Astrocyte (in vitro differentiated cells and primary cell): Measurements from ENCODE around the gene FGF2.

Experiments
- CTCF ChIP-seq: IDR thresholded peaks from 2 replicates; pipeline ENCODE4 v1.5.1; 2011; ENCODE audit warnings: low read depth, mild to moderate bottlenecking, inconsistent platforms, low read length, moderate library complexity; ENCODE audit not compliant: insufficient read depth
- EZH2 ChIP-seq: IDR thresholded peaks from 2 replicates; pipeline ENCODE4 v1.6.1; 2012; ENCODE audit warnings: mild to moderate bottlenecking, low read length, inconsistent platforms; ENCODE audit not compliant: insufficient read depth

- TF ChIP-seq CTCF (no peak), EZH2 (no peak)
Measured at GRCh38 chr4:122842984-122843531, 16.4 kb downstream of the FGF2 start.
